Ovary (tissue), 3 donors: ENCODE measurements around the gene RALBP1.

Source experiments
- CTCF ChIP-seq, 3 donors: fragments of 450-650 bp in 2 of 3; fragments of 200-600 bp in 1 of 3; IDR thresholded peaks; one replicate each; pipeline versions ENCODE4 v1.5.1 to v1.8.0; 2016 to 2022; ENCODE audit warnings: antibody characterized with exemption in 3 of 3, mild to moderate bottlenecking in 1 of 3
- POLR2A ChIP-seq: fragments of 450-650 bp; IDR thresholded peaks from one replicate; pipeline ENCODE4 v1.6.1; 2017; ENCODE audit warnings: antibody characterized with exemption, mild to moderate bottlenecking, moderate library complexity
- donor health status: DM: no; HTN: no; CAD: no.

DNA sequence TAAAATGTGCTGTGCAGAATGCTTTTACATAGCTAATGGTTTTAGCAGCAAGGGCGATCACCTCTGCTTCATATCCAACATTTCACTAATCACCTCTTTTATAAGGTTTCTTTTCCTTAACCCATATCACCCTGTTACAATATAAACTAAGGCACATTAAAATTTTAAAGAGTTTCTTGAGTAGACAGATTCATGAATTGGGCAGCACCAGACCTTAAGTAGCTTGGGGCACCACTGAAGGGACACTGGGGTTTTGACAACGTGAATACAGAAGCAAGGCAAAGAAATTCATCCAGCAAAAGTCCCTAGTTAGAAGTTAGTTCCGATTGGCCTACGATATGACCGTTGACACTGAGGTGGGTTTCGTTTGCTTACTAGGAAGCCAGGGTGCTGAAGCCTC, 44.0 kb upstream of the RALBP1 start:
- TF ChIP-seq CTCF (IDR thresholded peaks at IDR 0.05) = no peak
- TF ChIP-seq POLR2A = no peak
